Esophagus (tissue), 2 donors: ENCODE data around the gene PHYKPL. TPM values are rescaled to one million over a fixed set of nuclear protein-coding genes. Genes with fewer than 3 reads are reported as not detected.

Experiments
- H3K27ac ChIP-seq, 2 donors: one replicate each; pipeline ENCODE4 v1.5.1; 2013; ENCODE audit warnings: low read depth in 2 of 2, mild to moderate bottlenecking in 2 of 2, inconsistent platforms in 1 of 2, low read length in 1 of 2, moderate library complexity in 1 of 2
- H3K27me3 ChIP-seq, 2 donors: one replicate each; pipeline ENCODE4 v1.6.1; 2013; ENCODE audit warnings: low read length in 2 of 2, control low read depth in 1 of 2, mild to moderate bottlenecking in 1 of 2; ENCODE audit not compliant: insufficient read depth in 2 of 2, control insufficient read depth in 1 of 2
- H3K36me3 ChIP-seq, 2 donors: one replicate each; pipeline ENCODE4 v1.6.1; 2013; ENCODE audit warnings: low read length in 1 of 2; ENCODE audit not compliant: control insufficient read depth in 2 of 2, insufficient read depth in 2 of 2
- H3K4me1 ChIP-seq, 2 donors: one replicate each; pipeline ENCODE4 v1.6.1; 2013; ENCODE audit warnings: low read length in 1 of 2; ENCODE audit not compliant: control insufficient read depth in 2 of 2, insufficient read depth in 2 of 2
- H3K4me3 ChIP-seq, 2 donors: one replicate each; pipeline ENCODE4 v1.5.1; 2013; ENCODE audit warnings: low read length in 2 of 2, mild to moderate bottlenecking in 2 of 2, low read depth in 1 of 2, moderate library complexity in 1 of 2
- H3K9me3 ChIP-seq, 2 donors: one replicate each; pipeline ENCODE4 v1.6.1; 2013; ENCODE audit warnings: mild to moderate bottlenecking in 2 of 2, low read depth in 1 of 2, low read length in 1 of 2, moderate library complexity in 1 of 2; ENCODE audit not compliant: control insufficient read depth in 2 of 2, insufficient read depth in 1 of 2
- WGBS, 2 donors: extraction: QIAGEN DNeasy Blood & Tissue Kit; methylation state at CpG; one replicate each; pipeline ENCODE4 v1.1.7; 2013; 5-methylcytosine and 5-hydroxymethylcytosine counted together
- polyA plus RNA-seq, 2 donors: library from polyadenylated mRNA; stranded (reverse); fragments of 200-250 nt; gene quantifications; one replicate each; pipeline ENCODE4 v1.2.3, GENCODE V29; 2013
- donor health status: healthy with polysubstance abuse.
- donor health status: Bipolar disorder and iron deficiency.

PHYKPL gene
- polyA plus RNA-seq, 2 donors: 21.1 to 35.8 TPM

DNA sequence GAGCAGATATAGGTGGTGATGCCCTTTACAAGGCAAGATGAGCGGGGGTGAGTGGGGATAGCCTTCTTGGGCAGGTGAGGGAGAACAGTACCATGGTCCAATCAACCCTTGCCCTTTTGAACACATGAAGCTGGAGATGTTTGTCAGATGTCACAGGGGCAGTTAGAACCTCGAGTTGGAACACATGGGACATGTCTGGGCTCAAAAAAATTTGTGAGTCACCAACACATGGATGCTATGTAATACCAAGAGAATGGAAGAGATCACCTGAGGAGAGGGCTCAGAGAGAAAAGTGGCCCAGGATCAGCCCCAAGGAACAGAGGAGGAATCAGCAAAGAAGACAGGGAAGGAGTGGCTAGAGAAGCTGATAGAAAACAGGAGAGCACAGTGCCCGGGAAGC, 4.7 kb downstream of the PHYKPL start:
- H3K36me3 ChIP-seq: peaks cover 9 to 33% of the 10 kb centered on the region in 2 donors
- H3K4me1 ChIP-seq: peaks cover 10 to 14% of the 10 kb centered on the region in 2 donors
- H3K27ac ChIP-seq: no peak overlapping the region
- no peaks in the 10 kb centered on the region for H3K27me3 ChIP-seq
- 80 to 90% methylated on average over 3 of the region's 3 CpGs for WGBS, 2 donors
- no peaks in the 10 kb centered on the region for H3K9me3 ChIP-seq
- H3K4me3 ChIP-seq: no peak overlapping the region

DNA sequence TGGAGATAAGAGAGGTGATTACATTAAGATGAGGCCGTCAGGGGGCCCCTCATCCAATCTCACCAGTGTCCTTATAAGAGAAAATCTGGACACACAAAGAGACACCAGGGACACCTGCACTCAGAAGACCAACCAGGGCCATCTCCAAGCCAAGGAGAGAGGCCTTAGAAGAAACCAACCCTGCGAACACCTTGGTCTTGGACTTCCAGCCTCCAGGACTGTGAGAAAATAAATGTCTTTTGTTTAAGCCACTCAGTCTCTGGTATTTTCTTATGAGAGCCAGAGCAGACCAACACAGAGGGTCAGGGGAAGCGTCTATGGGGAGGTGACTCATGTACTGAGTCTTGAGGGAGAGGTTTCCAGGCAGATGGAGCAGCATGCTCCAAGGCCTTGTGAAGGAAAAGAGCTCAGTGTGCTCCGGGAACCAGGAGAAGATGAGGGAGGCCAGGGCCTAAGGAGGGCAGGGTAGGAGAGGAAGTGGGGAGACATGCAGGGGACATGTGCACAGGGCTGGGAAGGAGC, 5.4 kb downstream of the PHYKPL start:
- Histone ChIP-seq H3K36me3 (peaks cover 9 to 34% of the 10 kb centered on the region in 2 donors), H3K27ac (no peak overlapping the region)
- WGBS, 2 donors: 94 to 97% methylated on average over 4 of the region's 4 CpGs

DNA sequence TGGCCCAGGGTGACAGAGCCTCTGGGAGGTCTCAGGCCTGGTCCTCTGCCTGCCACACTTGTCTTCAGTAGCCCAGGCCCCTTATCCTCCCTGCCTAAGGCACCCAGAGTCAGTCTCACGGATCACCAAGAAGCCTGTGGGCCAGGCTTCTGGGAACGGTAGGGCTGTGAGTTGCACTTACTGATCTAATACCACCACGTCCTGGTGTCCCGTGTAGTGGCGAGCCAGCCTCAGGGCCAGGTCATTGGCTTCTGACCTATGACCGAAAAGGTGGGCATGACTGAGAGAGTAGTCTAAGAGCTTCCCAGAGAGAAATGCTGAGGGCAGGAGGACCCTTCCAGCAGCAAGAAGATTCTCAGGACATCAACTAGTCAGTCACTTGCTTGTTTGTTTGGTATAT, 7.4 kb downstream of the PHYKPL start:
- H3K27me3 ChIP-seq: no peaks in the 10 kb centered on the region
- H3K36me3 ChIP-seq: peaks cover 9 to 38% of the 10 kb centered on the region in 2 donors
- H3K4me1 ChIP-seq: peaks cover 3 to 5% of the 10 kb centered on the region in 2 donors
- H3K4me3 ChIP-seq: no peak overlapping the region
- no peak overlapping the region for H3K27ac ChIP-seq
- no peaks in the 10 kb centered on the region for H3K9me3 ChIP-seq
- 93 to 94% methylated on average over 6 of the region's 6 CpGs for WGBS, 2 donors

More for the DNA sequence above, 5.4 kb downstream of the PHYKPL start:
- H3K4me1 ChIP-seq: peaks cover 12 to 14% of the 10 kb centered on the region in 2 donors
- no peaks in the 10 kb centered on the region for H3K9me3 ChIP-seq
- no peak overlapping the region for H3K4me3 ChIP-seq
- H3K27me3 ChIP-seq: no peaks in the 10 kb centered on the region

DNA sequence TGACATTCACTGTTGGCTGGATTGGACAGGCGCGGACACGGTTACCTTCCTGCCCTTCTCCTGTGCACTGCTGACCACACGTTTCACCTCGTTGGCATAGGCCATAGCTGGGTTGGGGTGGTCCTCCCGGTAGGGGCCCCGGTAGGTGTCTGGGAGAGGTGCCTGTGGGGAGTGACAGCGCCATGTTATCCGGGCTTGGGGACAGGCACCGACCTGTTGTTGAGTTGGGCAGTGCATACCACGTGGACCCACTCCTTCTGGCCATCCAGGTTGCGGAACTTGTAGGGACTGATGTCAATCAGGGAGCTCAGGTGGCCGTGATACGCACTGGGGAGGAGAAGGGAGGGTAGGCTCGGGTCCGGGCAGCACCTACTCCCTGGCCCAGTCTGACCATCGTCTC, 8.2 kb downstream of the PHYKPL start:
- H3K9me3 ChIP-seq: no peaks in the 10 kb centered on the region
- H3K4me1 ChIP-seq: peaks cover 3 to 5% of the 10 kb centered on the region in 2 donors
- peaks cover 9 to 32% of the 10 kb centered on the region in 2 donors for H3K36me3 ChIP-seq
- 87 to 91% methylated on average over 17 of the region's 17 CpGs for WGBS, 2 donors
- no peak overlapping the region for H3K4me3 ChIP-seq
- H3K27ac ChIP-seq: no peak overlapping the region
- H3K27me3 ChIP-seq: no peaks in the 10 kb centered on the region

DNA sequence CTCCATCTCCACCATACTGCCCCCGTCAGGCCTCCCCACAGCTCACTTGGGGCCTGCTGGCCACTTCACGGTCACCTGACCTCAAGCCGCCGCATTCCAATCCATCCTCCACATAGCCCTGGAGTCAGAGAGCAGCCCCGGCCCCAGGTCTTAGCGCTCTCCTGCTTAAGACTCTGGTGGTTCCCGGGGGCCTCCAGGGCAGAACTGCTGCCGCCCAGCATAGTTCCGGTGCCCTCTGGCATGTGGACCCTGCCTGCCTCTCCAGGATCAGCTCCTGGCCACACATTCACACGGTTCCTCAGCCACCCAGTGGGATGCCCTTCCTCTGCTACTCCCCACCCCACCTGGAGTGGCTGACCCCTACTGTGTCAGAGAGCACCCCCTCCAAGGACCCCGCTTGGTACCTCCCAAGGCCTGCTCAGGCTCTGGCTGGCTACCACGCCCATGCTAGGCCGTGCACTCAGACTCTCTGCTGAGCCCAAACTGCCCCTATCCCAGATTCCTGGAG, 8.7 kb downstream of the PHYKPL start:
- 71 to 72% methylated on average over 13 of the region's 13 CpGs for WGBS, 2 donors
- H3K27ac ChIP-seq: no peak overlapping the region
- H3K4me1 ChIP-seq: peaks cover 3 to 5% of the 10 kb centered on the region in 2 donors
- no peaks in the 10 kb centered on the region for H3K9me3 ChIP-seq
- no peaks in the 10 kb centered on the region for H3K27me3 ChIP-seq
- H3K36me3 ChIP-seq: peaks cover 9 to 30% of the 10 kb centered on the region in 2 donors
- no peak overlapping the region for H3K4me3 ChIP-seq

DNA sequence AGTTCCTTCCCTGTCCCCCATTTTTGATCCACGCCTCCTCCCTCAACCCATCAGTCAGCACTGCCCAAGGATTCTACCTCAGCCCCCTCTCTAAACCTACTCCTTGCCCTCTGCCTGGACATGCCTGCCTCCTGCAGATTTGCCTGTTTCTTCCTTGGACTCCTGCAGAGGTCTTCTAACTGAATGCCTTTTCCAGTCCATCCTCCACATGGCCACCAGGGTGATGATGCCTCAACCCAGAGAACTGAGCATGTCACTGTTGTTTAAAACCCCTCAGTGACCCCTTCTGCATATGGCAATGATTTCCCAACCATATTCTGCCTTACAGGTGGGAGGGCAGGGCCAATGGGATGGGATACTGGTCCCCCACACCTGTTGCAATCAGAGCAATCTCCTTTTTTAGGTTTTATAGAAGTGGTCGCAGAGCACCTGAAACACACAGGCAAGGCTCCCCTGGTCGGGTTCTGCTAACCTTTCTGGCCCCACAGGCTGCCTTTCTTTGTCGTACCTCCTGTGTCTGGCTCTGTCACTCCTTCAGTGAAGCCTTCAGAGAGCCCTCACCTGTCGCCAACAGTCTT, 9.3 kb downstream of the PHYKPL start:
- H3K4me3 ChIP-seq: no peak overlapping the region
- H3K27me3 ChIP-seq: no peaks in the 10 kb centered on the region
- no peaks in the 10 kb centered on the region for H3K9me3 ChIP-seq
- peaks cover 9 to 29% of the 10 kb centered on the region in 2 donors for H3K36me3 ChIP-seq
- peaks cover 3 to 5% of the 10 kb centered on the region in 2 donors for H3K4me1 ChIP-seq
- H3K27ac ChIP-seq: no peak overlapping the region
- 83 to 89% methylated on average over 5 of the region's 5 CpGs for WGBS, 2 donors

DNA sequence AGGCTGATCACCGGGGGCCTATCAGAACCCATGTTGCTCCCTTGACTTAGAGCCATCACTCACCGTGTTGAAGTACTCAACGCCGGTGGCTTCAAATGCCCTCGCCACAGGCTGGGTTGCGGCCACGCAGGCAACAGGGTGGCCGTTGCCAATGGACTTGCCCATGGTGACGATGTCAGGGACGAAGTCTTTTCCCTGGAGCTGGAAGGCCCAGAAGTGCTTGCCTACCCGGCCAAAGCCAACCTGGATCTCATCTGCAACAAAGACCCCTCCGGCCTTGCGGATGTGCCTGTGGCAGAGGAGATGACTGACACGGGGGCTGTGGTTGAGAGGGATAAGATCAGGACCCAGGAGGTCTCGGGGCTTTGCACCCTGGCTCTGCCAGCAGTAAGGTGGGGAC, 10.3 kb downstream of the PHYKPL start:
- H3K4me1 ChIP-seq: peaks cover 3 to 5% of the 10 kb centered on the region in 2 donors
- H3K36me3 ChIP-seq: peaks cover 9 to 24% of the 10 kb centered on the region in 2 donors
- H3K27ac ChIP-seq: no peak overlapping the region
- H3K27me3 ChIP-seq: no peaks in the 10 kb centered on the region
- 94 to 97% methylated on average over 15 of the region's 15 CpGs for WGBS, 2 donors
- no peaks in the 10 kb centered on the region for H3K9me3 ChIP-seq
- H3K4me3 ChIP-seq: no peak overlapping the region

DNA sequence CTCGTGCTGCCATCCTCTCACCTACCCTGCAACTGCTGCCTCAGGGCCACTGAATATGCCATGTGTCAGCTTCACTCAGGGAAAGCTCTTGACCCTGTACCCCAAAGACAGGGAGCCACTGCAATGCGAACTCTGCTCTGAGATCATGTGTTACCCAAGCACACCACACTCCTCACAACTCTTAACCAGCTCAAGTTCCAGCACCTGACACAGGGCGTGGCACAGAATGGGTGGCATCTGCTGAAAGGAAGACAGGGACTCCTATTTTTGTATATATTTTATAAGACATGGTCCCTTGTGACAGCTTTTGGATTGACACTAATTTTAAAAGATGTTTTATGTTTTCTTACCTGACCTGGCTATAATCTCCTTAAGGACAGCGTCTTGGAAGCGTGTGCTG, 10.7 kb downstream of the PHYKPL start:
- H3K27ac ChIP-seq: no peak overlapping the region

DNA sequence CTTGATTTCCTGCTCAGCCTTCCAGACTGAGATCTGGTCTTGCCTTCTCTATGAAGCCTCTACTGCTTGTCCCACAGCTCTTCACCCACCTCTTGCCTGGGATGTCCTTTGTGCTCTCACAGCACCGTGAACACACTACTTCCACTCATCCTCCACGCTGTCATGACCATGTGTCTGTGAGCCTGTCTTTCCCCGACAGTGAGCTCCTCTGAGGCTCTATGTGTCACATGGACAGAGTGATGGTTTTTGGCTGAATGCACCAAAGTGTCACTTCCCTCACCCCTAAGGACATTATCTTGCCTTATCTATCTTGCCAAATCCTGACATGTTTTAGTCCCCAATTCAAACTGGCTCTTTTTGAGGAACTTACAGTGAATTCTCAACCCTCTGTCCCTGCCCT, 11.3 kb downstream of the PHYKPL start:
- no peaks in the 10 kb centered on the region for H3K27me3 ChIP-seq
- peaks cover 3 to 5% of the 10 kb centered on the region in 2 donors for H3K4me1 ChIP-seq
- peak overlapping the region in 1 of 2 donors; percentile 17 for H3K27ac ChIP-seq
- H3K4me3 ChIP-seq: no peak overlapping the region
- H3K9me3 ChIP-seq: no peaks in the 10 kb centered on the region
- peaks cover 11 to 24% of the 10 kb centered on the region in 2 donors for H3K36me3 ChIP-seq
- WGBS, 2 donors: 75 to 77% methylated on average over 3 of the region's 3 CpGs

More for the DNA sequence above, 10.7 kb downstream of the PHYKPL start:
- Histone ChIP-seq H3K4me3 (no peak overlapping the region), H3K4me1 (peaks cover 3 to 5% of the 10 kb centered on the region in 2 donors), H3K27me3 (no peaks in the 10 kb centered on the region), H3K9me3 (no peaks in the 10 kb centered on the region), H3K36me3 (peaks cover 9 to 22% of the 10 kb centered on the region in 2 donors)
- WGBS, 2 donors: 75 to 76% methylated on average over 5 of the region's 5 CpGs

DNA sequence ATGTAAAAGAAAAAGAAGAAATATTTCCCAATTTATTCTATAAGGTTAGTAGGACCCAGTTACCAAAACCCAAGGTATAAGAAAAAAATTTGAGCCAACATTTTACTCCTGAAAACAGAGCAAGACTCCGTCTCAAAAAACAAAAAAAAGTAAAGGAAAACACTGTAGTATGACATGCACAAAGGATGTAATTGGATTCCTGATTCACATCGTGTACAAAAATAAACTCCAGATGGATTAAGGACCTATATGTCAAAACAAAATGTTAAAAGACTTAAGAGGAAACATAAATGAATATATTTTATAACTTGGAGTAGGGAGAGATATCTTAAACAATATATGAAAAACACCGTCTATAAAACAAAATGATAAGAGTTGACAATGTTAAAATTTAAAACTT, 13.8 kb downstream of the PHYKPL start:
- H3K27me3 ChIP-seq: no peaks in the 10 kb centered on the region
- peaks cover 14 to 31% of the 10 kb centered on the region in 2 donors for H3K36me3 ChIP-seq
- 74 to 78% methylated on average over 3 of the region's 3 CpGs for WGBS, 2 donors
- no peaks in the 10 kb centered on the region for H3K9me3 ChIP-seq
- peaks cover 3 to 4% of the 10 kb centered on the region in 2 donors for H3K4me1 ChIP-seq
- H3K4me3 ChIP-seq: no peak overlapping the region
- no peak overlapping the region for H3K27ac ChIP-seq
